ENCODE results near the gene CHTF8.

CHTF8 gene
- 0 to 2.2 (median 0.65) reads per million in 9 experiments for total RNA-seq

- Mint-ChIP-seq H3K27ac (peak within 1 kb of the TSS; percentile 95 to 96), H3K4me1 (ENCODE audit: low read depth in 2 of 2) (peaks cover 37 to 47% of the 10 kb centered on the region in 2 donors), H3K4me3 (peak within 1 kb of the TSS; percentile 91 to 95), H3K27me3 (no peaks in the 10 kb centered on the region), H3K9me3 (no peaks in the 10 kb centered on the region), H3K36me3 (ENCODE audit: insufficient read depth) (peaks cover 38% of the 10 kb centered on the region)
- ATAC-seq (replicated peaks), result peak; percentile 94
- peak; percentile 80 to 83 (median 81) for DNase-seq
Observed at GRCh38 chr16:69132424-69133252, at the start of gene CHTF8, which contains the start of gene UTP4. TSS of gene CHTF8 (minus strand) at chr16:69132588. CDS start at chr16:69121458, 11,130 bp downstream. TSS of gene UTP4 (plus strand) at chr16:69132649. CDS start at chr16:69133460, 811 bp downstream.

- peaks cover 4 to 11% of the 10 kb centered on the region in 2 donors for H3K4me1 Mint-ChIP-seq (ENCODE audit: low read depth in 2 of 2)
- H3K27me3 Mint-ChIP-seq, result no peaks in the 10 kb centered on the region
- H3K9me3 Mint-ChIP-seq, result no peaks in the 10 kb centered on the region
- DNase-seq (no peak), ATAC-seq (replicated peaks) (no peak)
- H3K36me3 Mint-ChIP-seq (ENCODE audit: insufficient read depth), result no peaks in the 10 kb centered on the region
- peak overlapping the region in 1 of 2 donors; percentile 29 for H3K27ac Mint-ChIP-seq
- H3K4me3 Mint-ChIP-seq, result no peak overlapping the region
Observed at GRCh38 chr16:69180011-69180338, 47.6 kb upstream of the CHTF8 start.

- Mint-ChIP-seq H3K4me1 (ENCODE audit: low read depth in 2 of 2) (peaks cover 0 to 8% of the 10 kb centered on the region in 2 donors), H3K4me3 (no peak overlapping the region), H3K27ac (no peak overlapping the region), H3K36me3 (ENCODE audit: insufficient read depth) (no peaks in the 10 kb centered on the region), H3K9me3 (no peaks in the 10 kb centered on the region), H3K27me3 (no peaks in the 10 kb centered on the region)
- ATAC-seq (replicated peaks), result no peak
- DNase-seq, result no peak
Observed at GRCh38 chr16:69179328-69180010, 47.1 kb upstream of the CHTF8 start.

- DNase-seq (no peak), ATAC-seq (replicated peaks) (no peak)
- no peaks in the 10 kb centered on the region for H3K9me3 Mint-ChIP-seq
- no peaks in the 10 kb centered on the region for H3K27me3 Mint-ChIP-seq
- peaks cover 7 to 13% of the 10 kb centered on the region in 2 donors for H3K4me1 Mint-ChIP-seq (ENCODE audit: low read depth in 2 of 2)
- no peak overlapping the region for H3K4me3 Mint-ChIP-seq
- H3K36me3 Mint-ChIP-seq (ENCODE audit: insufficient read depth), result peaks cover 3% of the 10 kb centered on the region
- H3K27ac Mint-ChIP-seq, result no peak overlapping the region
Observed at GRCh38 chr16:69176033-69176800, 43.8 kb upstream of the CHTF8 start.

- no peaks in the 10 kb centered on the region for H3K27me3 Mint-ChIP-seq
- ATAC-seq (replicated peaks) (no peak), DNase-seq (no peak)
- no peaks in the 10 kb centered on the region for H3K9me3 Mint-ChIP-seq
- H3K4me3 Mint-ChIP-seq, result no peak overlapping the region
- peaks cover 34% of the 10 kb centered on the region for H3K36me3 Mint-ChIP-seq (ENCODE audit: insufficient read depth)
- peak overlapping the region in 1 of 2 donors; percentile 41 for H3K27ac Mint-ChIP-seq
- H3K4me1 Mint-ChIP-seq (ENCODE audit: low read depth in 2 of 2), result peaks cover 14 to 19% of the 10 kb centered on the region in 2 donors
Observed at GRCh38 chr16:69171325-69172084, 39.1 kb upstream of the CHTF8 start.

GRCh38 chr16:69169607-69170352 lies 37.4 kb upstream of the CHTF8 start:
- peaks cover 34% of the 10 kb centered on the region for H3K36me3 Mint-ChIP-seq (ENCODE audit: insufficient read depth)
- no peak for DNase-seq
- peak overlapping the region in 1 of 2 donors; percentile 41 for H3K27ac Mint-ChIP-seq
- no peaks in the 10 kb centered on the region for H3K9me3 Mint-ChIP-seq
- peaks cover 22 to 28% of the 10 kb centered on the region in 2 donors for H3K4me1 Mint-ChIP-seq (ENCODE audit: low read depth in 2 of 2)
- ATAC-seq (replicated peaks), result no peak
- H3K4me3 Mint-ChIP-seq, result no peak overlapping the region
- H3K27me3 Mint-ChIP-seq, result no peaks in the 10 kb centered on the region

- no peaks in the 10 kb centered on the region for H3K27me3 Mint-ChIP-seq
- no peak overlapping the region for H3K27ac Mint-ChIP-seq
- peaks cover 22 to 28% of the 10 kb centered on the region in 2 donors for H3K4me1 Mint-ChIP-seq (ENCODE audit: low read depth in 2 of 2)
- H3K36me3 Mint-ChIP-seq (ENCODE audit: insufficient read depth), result peaks cover 36% of the 10 kb centered on the region
- no peak for DNase-seq
- ATAC-seq (replicated peaks), result no peak
- H3K9me3 Mint-ChIP-seq, result no peaks in the 10 kb centered on the region
- H3K4me3 Mint-ChIP-seq, result no peak overlapping the region
Observed at GRCh38 chr16:69169051-69169450, 36.7 kb upstream of the CHTF8 start.

- DNase-seq (no peak), ATAC-seq (replicated peaks) (no peak)
- Mint-ChIP-seq H3K27me3 (no peaks in the 10 kb centered on the region), H3K27ac (peak overlapping the region; percentile 78 to 89), H3K9me3 (no peaks in the 10 kb centered on the region), H3K4me3 (peak overlapping the region; percentile 23 to 59), H3K36me3 (ENCODE audit: insufficient read depth) (peaks cover 53% of the 10 kb centered on the region), H3K4me1 (ENCODE audit: low read depth in 2 of 2) (peaks cover 16 to 21% of the 10 kb centered on the region in 2 donors)
Observed at GRCh38 chr16:69166946-69167930, 34.9 kb upstream of the CHTF8 start.

GRCh38 chr16:69166221-69166833 lies 33.9 kb upstream of the CHTF8 start:
- H3K4me1 Mint-ChIP-seq (ENCODE audit: low read depth in 2 of 2), result peaks cover 16 to 21% of the 10 kb centered on the region in 2 donors
- H3K36me3 Mint-ChIP-seq (ENCODE audit: insufficient read depth), result peaks cover 51% of the 10 kb centered on the region
- peak overlapping the region; percentile 23 to 59 for H3K4me3 Mint-ChIP-seq
- DNase-seq (no peak), ATAC-seq (replicated peaks) (peak; percentile 72)
- no peaks in the 10 kb centered on the region for H3K27me3 Mint-ChIP-seq
- H3K27ac Mint-ChIP-seq, result peak overlapping the region; percentile 78 to 89
- no peaks in the 10 kb centered on the region for H3K9me3 Mint-ChIP-seq

- no peaks in the 10 kb centered on the region for H3K9me3 Mint-ChIP-seq
- no peaks in the 10 kb centered on the region for H3K27me3 Mint-ChIP-seq
- H3K27ac Mint-ChIP-seq, result peak overlapping the region in 1 of 2 donors; percentile 89
- ATAC-seq (replicated peaks) (no peak), DNase-seq (no peak)
- no peak overlapping the region for H3K4me3 Mint-ChIP-seq
- peaks cover 16 to 21% of the 10 kb centered on the region in 2 donors for H3K4me1 Mint-ChIP-seq (ENCODE audit: low read depth in 2 of 2)
- peaks cover 50% of the 10 kb centered on the region for H3K36me3 Mint-ChIP-seq (ENCODE audit: insufficient read depth)
Observed at GRCh38 chr16:69165584-69165983, 33.2 kb upstream of the CHTF8 start.

GRCh38 chr16:69160192-69160591 lies 27.8 kb upstream of the CHTF8 start:
- ATAC-seq (replicated peaks) (no peak), DNase-seq (no peak)
- Mint-ChIP-seq H3K4me3 (no peak overlapping the region), H3K27me3 (no peaks in the 10 kb centered on the region), H3K36me3 (ENCODE audit: insufficient read depth) (peaks cover 62% of the 10 kb centered on the region), H3K27ac (no peak overlapping the region), H3K4me1 (ENCODE audit: low read depth in 2 of 2) (peaks cover 0 to under 1% of the 10 kb centered on the region in 2 donors), H3K9me3 (no peaks in the 10 kb centered on the region)

Measured in effector memory CD8-positive, alpha-beta T cell (primary cell).